HCT116 (cell line): ENCODE results near the gene SNX13. TPM values are rescaled to one million over a fixed set of nuclear protein-coding genes. Genes with fewer than 3 reads are reported as not detected.

Source experiments
- ATAC-seq: fragments of 200-7000 bp; cut with Tn5 transposase; 2 replicates; pipeline ENCODE4 v1.9.1; 2020; ENCODE audit warnings: mild to moderate bottlenecking, moderate library complexity
- BruUV-seq: library from RNA; stranded (reverse); fragments of 400-500 nt; replicated peaks from 2 replicates; lab custom pipeline; 2021; lab: Mats Ljungman, UMichigan
- CTCF ChIA-PET: fragments of 300-600 bp; sonication (Branson Sonifier 250); formaldehyde crosslinking; loops from one replicate; lab custom pipeline; 2021; ENCODE audit warnings: antibody characterized with exemption; lab: Charles Lee
- POLR2A ChIA-PET: fragments of 300-600, 350-600 bp; sonication (Branson Sonifier 250); formaldehyde crosslinking; loops from one replicate; lab custom pipeline; 2021; ENCODE audit warnings: antibody characterized with exemption; lab: Charles Lee
- RAD21 ChIA-PET, 2 experiments: fragments of 300-600 bp; sonication (Branson Sonifier 250); formaldehyde crosslinking; loops; one replicate each; lab custom pipeline; 2023; ENCODE audit warnings: low total read pairs in 2 of 2; ENCODE audit not compliant: uncharacterized antibody in 2 of 2, unreplicated experiment in 2 of 2, low non-redundant PET in 1 of 2; lab: Charles Lee
- DNase-seq: peaks from one replicate; pipeline ENCODE4 v3.0.0-alpha.2; 2010; ENCODE audit warnings: low read depth, low spot score
- H2AFZ ChIP-seq: fragments of 200-600 bp; shearing (Covaris generic), sonication (generic); 2 replicates; pipeline ENCODE4 v1.6.1; 2017; ENCODE audit warnings: low read depth, mixed run types, mixed read lengths, antibody characterized with exemption, low read length; ENCODE audit not compliant: poor library complexity, severe bottlenecking
- H3K27ac ChIP-seq: 2 replicates; pipeline ENCODE4 v1.5.1; 2012; ENCODE audit warnings: low read depth, low read length
- H3K27me3 ChIP-seq: fragments of 200-600 bp; sonication (generic); 2 replicates; pipeline ENCODE4 v1.6.1; 2016; ENCODE audit warnings: mixed run types, low read length, mixed read lengths; ENCODE audit not compliant: insufficient read depth
- H3K36me3 ChIP-seq, 2 experiments: fragments of 200-500 bp in 1 of 2; fragments of 200-600 bp in 1 of 2; sonication (Bioruptor generic) in 1 of 2; sonication (generic) in 1 of 2; 2 replicates each; pipeline versions ENCODE4 v1.5.1 to v1.6.1; 2014 to 2016; ENCODE audit warnings: low read length in 2 of 2, inconsistent platforms in 1 of 2, mixed read lengths in 1 of 2, mixed run types in 1 of 2; ENCODE audit not compliant: insufficient read depth in 2 of 2, control insufficient read depth in 1 of 2
- H3K4me1 ChIP-seq, 2 experiments: fragments of 200-600 bp in 1 of 2; sonication (generic) in 1 of 2; 2 replicates each; pipeline versions ENCODE4 v1.5.1 to v1.6.1; 2012 to 2017; ENCODE audit warnings: low read length in 2 of 2, inconsistent platforms in 1 of 2, mild to moderate bottlenecking in 1 of 2, mixed read lengths in 1 of 2, mixed run types in 1 of 2, moderate library complexity in 1 of 2; ENCODE audit not compliant: insufficient read depth in 2 of 2, control insufficient read depth in 1 of 2
- H3K4me2 ChIP-seq: fragments of 200-600 bp; sonication (generic); 2 replicates; pipeline ENCODE4 v1.6.1; 2017; ENCODE audit warnings: mixed run types, low read length, mixed read lengths
- H3K4me3 ChIP-seq, 2 experiments: fragments of 200-600 bp in 1 of 2; sonication (generic) in 1 of 2; replicated peaks in 1 of 2; 2 replicates each; pipeline ENCODE4 v1.5.1; 2011 to 2016; ENCODE audit warnings: low read length in 2 of 2, control low read depth in 1 of 2, low read depth in 1 of 2, mild to moderate bottlenecking in 1 of 2, mixed read lengths in 1 of 2, mixed run types in 1 of 2
- H3K79me2 ChIP-seq: fragments of 200-600 bp; sonication (generic); 2 replicates; pipeline ENCODE4 v1.6.1; 2017; ENCODE audit warnings: mild to moderate bottlenecking, mixed run types, low read length, moderate library complexity, mixed read lengths; ENCODE audit not compliant: insufficient read depth
- H3K9ac ChIP-seq: fragments of 200-600 bp; sonication (generic); 2 replicates; pipeline ENCODE4 v1.6.1; 2016; ENCODE audit warnings: low read length, mixed read lengths
- H3K9me2 ChIP-seq: fragments of 200-600 bp; sonication (generic), shearing (Covaris generic); 2 replicates; pipeline ENCODE4 v1.6.1; 2017; ENCODE audit warnings: mixed run types, mild to moderate bottlenecking, moderate library complexity; ENCODE audit not compliant: insufficient read depth
- H3K9me3 ChIP-seq, 2 experiments: fragments of 200-500 bp in 1 of 2; fragments of 200-600 bp in 1 of 2; sonication (Bioruptor generic) in 1 of 2; sonication (generic) in 1 of 2; 2 replicates each; pipeline ENCODE4 v1.6.1; 2014 to 2017; ENCODE audit warnings: low read length in 2 of 2, mixed read lengths in 2 of 2, inconsistent platforms in 1 of 2, low read depth in 1 of 2, mild to moderate bottlenecking in 1 of 2, mixed run types in 1 of 2, moderate library complexity in 1 of 2; ENCODE audit not compliant: control insufficient read depth in 1 of 2, insufficient read depth in 1 of 2
- H4K20me1 ChIP-seq: fragments of 200-600 bp; sonication (generic), shearing (Covaris generic); 2 replicates; pipeline ENCODE4 v1.6.1; 2017; ENCODE audit warnings: mixed run types, mild to moderate bottlenecking, moderate library complexity; ENCODE audit not compliant: insufficient read depth
- ATF3 ChIP-seq: IDR thresholded peaks from 2 replicates; pipeline ENCODE4 v1.6.1; 2012
- CEBPB ChIP-seq: IDR thresholded peaks from 2 replicates; pipeline ENCODE4 v1.6.1; 2012; ENCODE audit warnings: low read depth
- ELF1 ChIP-seq: IDR thresholded peaks from 2 replicates; pipeline ENCODE4 v1.6.1; 2012; ENCODE audit warnings: low read depth, borderline replicate concordance
- EZH2phosphoT487 ChIP-seq: fragments of 200-600 bp; IDR thresholded peaks from 2 replicates; pipeline ENCODE4 v1.6.1; 2018; ENCODE audit warnings: antibody characterized with exemption, borderline replicate concordance
- MAX ChIP-seq: IDR thresholded peaks from 2 replicates; pipeline ENCODE4 v1.6.1; 2012
- SP1 ChIP-seq: IDR thresholded peaks from 2 replicates; pipeline ENCODE4 v1.6.1; 2012; ENCODE audit warnings: low read depth
- SRF ChIP-seq: IDR thresholded peaks from 2 replicates; pipeline ENCODE4 v1.6.1; 2012; ENCODE audit warnings: low read depth
- intact Hi-C: fragments of 100-400 bp; cut with micrococcal nuclease; formaldehyde crosslinking; loops from 2 replicates; pipeline ENCODE4 v1.10.0; 2022
- total RNA-seq: library from RNA; stranded (reverse); gene quantifications from one replicate; pipeline ENCODE4 v1.2.1, GENCODE V29; 2021; ENCODE audit not compliant: unreplicated experiment

The SNX13 gene
- total RNA-seq, 1 experiment from 2014 or later: 33.4 TPM

DNA sequence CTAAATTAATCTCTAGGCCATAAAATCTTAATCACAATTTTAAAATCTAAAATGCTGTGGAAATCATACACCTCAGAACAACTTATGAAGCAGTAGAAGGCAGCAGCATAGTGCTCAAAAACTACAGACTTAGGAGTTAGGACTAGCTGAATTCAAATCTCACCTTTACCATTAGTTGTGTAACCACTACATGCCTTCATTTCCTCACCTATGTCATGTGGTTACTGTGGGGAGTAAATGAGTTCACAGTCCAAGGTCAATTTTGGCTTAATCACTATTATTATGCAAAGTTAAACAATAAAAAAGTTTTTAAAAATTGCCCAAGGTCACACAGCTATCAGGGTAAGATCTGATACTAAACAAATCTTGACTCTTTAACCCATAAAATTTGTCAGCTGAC, 37.0 kb downstream of the SNX13 start:
- ChIA-PET RAD21 (no interaction called here), CTCF (no interaction called here), POLR2A (no interaction called here)
- H3K4me3 ChIP-seq: no peak overlapping the region
- H4K20me1 ChIP-seq: no peaks in the 10 kb centered on the region
- H3K27me3 ChIP-seq: no peaks in the 10 kb centered on the region
- no TSS peak for BruUV-seq
- H3K36me3 ChIP-seq: no peaks in the 10 kb centered on the region
- TF ChIP-seq MAX (no peak), ATF3 (no peak), ELF1 (no peak), EZH2phosphoT487 (no peak), CEBPB (no peak)
- intact Hi-C loops: no loop called here
- H3K4me1 ChIP-seq: no peaks in the 10 kb centered on the region
- no peaks in the 10 kb centered on the region for H3K9me2 ChIP-seq
- DNase-seq: no peak
- H3K79me2 ChIP-seq: peaks cover 56% of the 10 kb centered on the region
- H3K9me3 ChIP-seq: no peaks in the 10 kb centered on the region
- no peak overlapping the region for H3K27ac ChIP-seq
- no peak overlapping the region for H3K9ac ChIP-seq
- H3K4me2 ChIP-seq: no peak overlapping the region
- no peak for ATAC-seq
- no peak overlapping the region for H2AFZ ChIP-seq

GRCh38 chr7:17902599-17902998, 37.7 kb downstream of the SNX13 start:
- H3K9me2 ChIP-seq: no peaks in the 10 kb centered on the region
- ATAC-seq (no peak), DNase-seq (no peak)
- no peaks in the 10 kb centered on the region for H3K4me1 ChIP-seq
- no peaks in the 10 kb centered on the region for H3K36me3 ChIP-seq
- H3K4me2 ChIP-seq: no peak overlapping the region
- no peaks in the 10 kb centered on the region for H3K27me3 ChIP-seq
- H4K20me1 ChIP-seq: no peaks in the 10 kb centered on the region
- intact Hi-C loops: no loop called here
- no TSS peak for BruUV-seq
- RAD21 ChIA-PET: no interaction called here
- no peak overlapping the region for H3K27ac ChIP-seq
- CTCF ChIA-PET: no interaction called here
- no peaks in the 10 kb centered on the region for H3K9me3 ChIP-seq
- no peak overlapping the region for H3K9ac ChIP-seq
- H3K79me2 ChIP-seq: peaks cover 49% of the 10 kb centered on the region
- no peak for TF ChIP-seq SP1
- TF ChIP-seq SRF: no peak
- H3K4me3 ChIP-seq: no peak overlapping the region
- H2AFZ ChIP-seq: no peak overlapping the region
- POLR2A ChIA-PET: no interaction called here
